Bone marrow (tissue), 2 donors: ENCODE measurements around the gene FKBP2.

Experiments used
- DNase-seq, 2 donors: peaks; one replicate each; lab custom pipeline; 2025; lab: John Stamatoyannopoulos, UW

FKBP2 gene

DNA sequence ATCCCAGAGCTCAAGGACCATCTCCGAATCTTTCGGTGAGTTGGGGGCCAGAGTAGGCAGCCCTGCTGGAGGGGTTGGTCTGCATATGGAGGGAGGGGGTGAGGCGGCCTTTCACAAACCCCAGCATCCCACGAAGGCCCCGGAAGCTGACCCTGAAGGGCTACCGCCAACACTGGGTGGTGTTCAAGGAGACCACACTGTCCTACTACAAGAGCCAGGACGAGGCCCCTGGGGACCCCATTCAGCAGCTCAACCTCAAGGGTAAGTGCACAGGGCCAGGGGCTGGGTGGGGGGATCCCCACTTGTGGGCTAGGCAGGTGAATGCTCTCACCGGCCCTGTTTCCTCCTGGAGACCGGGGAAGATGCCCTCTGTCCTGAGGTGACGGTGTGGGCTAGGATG is 21.1 kb upstream of the FKBP2 start:
- no peak for DNase-seq

DNA sequence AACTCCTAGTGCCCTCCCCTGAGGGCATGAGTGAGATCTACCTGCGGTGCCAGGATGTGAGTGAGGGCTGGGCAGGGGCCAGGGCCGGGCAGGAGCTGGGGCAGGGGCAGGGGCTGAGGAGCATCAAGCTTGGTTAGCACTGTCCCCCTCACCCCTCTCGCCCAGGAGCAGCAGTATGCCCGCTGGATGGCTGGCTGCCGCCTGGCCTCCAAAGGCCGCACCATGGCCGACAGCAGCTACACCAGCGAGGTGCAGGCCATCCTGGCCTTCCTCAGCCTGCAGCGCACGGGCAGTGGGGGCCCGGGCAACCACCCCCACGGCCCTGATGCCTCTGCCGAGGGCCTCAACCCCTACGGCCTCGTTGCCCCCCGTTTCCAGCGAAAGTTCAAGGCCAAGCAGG is 20.6 kb upstream of the FKBP2 start:
- no peak for DNase-seq

GRCh38 chr11:64220798-64221197 is 20.1 kb upstream of the FKBP2 start:
- DNase-seq: no peak

GRCh38 chr11:64222651-64223000 is 18.3 kb upstream of the FKBP2 start:
- DNase-seq: no peak

DNA sequence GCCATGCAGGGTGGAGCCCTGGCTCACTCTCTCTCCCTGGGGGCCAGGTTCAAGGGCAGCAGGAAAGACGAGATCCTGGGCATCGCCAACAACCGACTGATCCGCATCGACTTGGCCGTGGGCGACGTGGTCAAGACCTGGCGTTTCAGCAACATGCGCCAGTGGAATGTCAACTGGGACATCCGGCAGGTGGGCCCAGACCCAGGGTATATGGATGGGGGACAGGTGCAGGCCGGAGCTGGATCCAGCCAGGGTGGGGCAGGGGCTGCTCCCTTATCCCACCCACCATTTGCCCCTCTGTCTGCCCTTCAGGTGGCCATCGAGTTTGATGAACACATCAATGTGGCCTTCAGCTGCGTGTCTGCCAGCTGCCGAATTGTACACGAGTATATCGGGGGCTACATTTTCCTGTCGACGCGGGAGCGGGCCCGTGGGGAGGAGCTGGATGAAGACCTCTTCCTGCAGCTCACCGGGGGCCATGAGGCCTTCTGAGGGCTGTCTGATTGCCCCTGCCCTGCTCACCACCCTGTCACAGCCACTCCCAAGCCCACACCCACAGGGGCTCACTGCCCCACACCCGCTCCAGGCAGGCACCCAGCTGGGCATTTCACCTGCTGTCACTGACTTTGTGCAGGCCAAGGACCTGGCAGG is 17.8 kb upstream of the FKBP2 start:
- DNase-seq: no peak

DNA sequence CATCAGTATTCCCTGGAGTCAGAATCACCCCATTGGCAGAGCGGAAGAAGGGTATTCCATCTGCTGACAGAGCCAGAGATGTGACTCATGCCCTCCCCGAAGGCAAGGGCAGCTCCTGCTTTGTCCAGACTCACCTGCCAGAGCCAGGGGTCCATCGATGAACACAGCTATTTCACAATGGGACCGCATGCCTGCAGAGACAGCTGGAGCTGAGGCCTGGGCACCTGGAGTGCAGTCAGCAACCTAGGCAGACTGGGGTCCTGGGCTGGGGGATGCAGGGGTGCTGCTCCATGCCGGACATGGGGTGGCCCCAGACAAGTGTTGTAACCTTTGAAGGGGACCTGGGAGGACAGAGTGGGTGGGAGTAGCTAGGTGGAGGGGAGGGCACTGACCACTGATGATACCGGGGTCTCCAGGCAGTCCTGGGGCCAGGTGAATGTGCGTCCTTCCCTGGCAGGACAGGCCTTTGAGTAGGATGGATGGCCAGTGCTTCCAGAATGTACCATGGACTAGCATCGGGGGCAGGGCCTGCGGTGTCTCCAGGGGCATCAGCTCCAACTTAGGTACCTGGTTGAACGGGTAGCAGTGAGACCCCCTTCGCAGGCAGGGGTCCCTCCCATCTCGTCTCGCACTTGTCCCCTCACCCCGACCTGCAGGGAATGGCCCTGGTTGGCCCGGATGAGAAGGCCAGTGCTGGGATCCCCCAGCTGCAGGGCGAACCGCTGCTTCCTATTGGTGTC is 16.6 kb upstream of the FKBP2 start:
- DNase-seq: no peak

DNA sequence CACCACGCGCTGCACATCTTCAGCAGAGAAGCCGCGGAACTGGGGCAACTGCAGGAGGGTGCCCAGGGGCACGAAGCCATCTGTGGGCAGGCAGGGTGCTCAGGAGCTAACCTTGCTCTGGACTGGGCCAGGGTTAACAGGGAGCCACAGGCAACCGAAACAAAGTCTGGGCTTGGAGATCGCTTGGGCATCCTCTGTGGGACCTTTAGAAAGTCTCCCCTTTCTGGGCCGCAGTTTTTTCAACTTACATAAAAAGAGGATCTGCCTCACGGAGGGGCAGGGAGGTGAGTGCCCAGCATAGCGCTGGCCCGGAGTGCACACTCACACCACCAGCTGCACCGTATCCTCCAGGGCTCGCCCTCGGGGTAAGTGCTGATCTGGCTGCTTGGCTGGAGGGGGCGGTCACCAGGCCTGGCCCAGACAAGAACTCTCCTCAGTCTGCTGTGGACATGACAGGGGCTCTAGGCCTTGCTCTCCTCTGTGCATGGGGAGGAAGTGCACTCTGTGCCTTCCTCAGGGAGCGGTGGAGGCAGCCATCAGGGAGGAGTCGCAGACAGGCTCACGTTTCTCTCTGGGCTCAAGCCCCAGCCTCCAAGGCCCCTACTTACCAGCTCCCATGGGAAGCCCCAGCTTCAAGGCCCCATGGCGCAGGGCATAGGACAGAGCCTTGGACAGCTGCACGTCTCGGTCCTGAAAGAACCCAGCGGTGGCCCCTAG is 15.8 kb upstream of the FKBP2 start:
- no peak for DNase-seq

DNA sequence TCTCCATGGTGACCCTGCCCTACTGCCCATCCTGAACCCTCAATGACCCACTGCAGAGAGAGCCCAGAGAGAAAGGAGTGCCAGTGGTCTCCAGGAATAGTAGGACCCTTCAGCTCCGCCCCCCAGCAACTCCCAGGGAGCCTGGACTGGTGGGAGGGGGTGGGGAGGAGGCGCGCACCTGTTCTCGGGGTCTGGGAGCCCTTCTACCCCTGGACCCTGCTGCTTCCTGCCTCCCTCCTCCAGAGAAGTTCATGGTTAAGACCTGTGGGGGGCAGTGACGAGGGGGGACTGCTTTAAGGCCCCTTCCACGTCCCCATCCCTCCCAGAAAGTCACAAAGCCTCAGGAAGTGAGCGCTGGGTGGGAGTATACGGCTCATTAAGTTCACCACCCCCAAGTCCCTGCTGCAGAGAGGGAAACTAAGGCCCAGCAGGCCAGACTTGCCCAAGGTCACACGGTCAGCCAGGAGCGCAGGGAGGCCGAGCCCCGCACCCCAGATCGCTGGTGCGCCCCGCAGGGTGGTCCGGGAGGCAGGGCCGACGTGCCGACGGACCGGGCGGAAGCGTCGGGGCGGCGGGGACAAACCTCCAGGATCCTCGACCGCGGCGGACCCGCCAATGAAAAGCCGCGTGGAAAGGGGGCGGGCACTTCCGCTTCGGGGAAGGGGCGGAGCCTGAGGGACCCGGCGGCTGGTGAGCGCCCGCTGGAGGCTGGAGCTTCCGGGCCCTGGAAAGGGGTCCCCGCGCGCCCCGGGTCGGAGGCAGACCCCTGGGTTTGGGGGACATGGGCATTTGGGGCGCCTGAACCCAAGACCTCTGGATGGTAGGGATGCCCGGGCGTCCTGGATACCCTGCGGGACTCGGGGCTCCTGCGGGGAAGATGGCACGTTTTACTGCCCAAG is 15.0 kb upstream of the FKBP2 start, which contains the start of the genes NUDT22 and TRPT1:
Gene NUDT22 (plus strand): TSS at position 667 of the 899 bp plus-strand sequence. CDS start 379 bp downstream, outside the sequence.
Gene TRPT1 (minus strand): TSS at position 579 of the 899 bp plus-strand sequence. CDS start 326 bp downstream, at position 253.
- peak; percentile 74 to 79 for DNase-seq

- DNase-seq: no peak
Measured at GRCh38 chr11:64226507-64227051, 14.3 kb upstream of the FKBP2 start.

GRCh38 chr11:64227405-64227956 is 13.4 kb upstream of the FKBP2 start:
- no peak for DNase-seq

DNA sequence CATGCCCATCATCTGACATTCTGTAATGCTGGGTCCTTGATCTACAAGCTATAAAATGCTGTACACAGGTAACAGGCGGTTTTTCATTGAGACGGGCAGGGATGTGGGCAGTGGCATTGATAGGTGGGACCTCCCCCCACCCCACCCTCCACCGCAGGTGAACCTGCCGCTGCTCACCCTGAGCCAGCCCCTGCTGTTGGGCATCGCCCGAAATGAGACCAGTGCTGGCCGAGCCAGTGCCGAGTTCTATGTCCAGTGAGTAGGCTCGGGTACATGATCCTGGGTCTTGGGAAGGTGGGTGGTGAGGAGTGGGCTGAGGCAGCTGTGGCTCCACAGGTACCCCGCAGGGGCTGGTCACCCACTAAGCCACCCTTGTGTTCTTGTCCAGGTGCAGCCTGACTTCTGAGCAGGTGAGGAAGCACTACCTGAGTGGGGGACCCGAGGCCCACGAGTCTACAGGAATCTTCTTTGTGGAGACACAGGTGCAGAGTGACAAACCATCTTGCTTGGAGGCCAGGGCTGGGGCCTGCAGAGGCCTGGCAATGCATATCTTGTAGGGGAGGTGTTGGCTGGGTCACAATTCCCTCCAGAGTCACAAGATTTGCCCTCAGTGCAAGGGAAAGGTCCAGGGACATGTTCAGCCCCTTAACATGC is 11.7 kb upstream of the FKBP2 start:
- DNase-seq: no peak

GRCh38 chr11:64229744-64230170 is 11.1 kb upstream of the FKBP2 start:
- DNase-seq: no peak

GRCh38 chr11:64230171-64230984 is 10.5 kb upstream of the FKBP2 start, which contains the start of gene DNAJC4:
TSS of gene DNAJC4 (plus strand) at chr11:64230548. CDS start at chr11:64230855, 307 bp downstream.
- DNase-seq: peak; percentile 63 to 75

DNA sequence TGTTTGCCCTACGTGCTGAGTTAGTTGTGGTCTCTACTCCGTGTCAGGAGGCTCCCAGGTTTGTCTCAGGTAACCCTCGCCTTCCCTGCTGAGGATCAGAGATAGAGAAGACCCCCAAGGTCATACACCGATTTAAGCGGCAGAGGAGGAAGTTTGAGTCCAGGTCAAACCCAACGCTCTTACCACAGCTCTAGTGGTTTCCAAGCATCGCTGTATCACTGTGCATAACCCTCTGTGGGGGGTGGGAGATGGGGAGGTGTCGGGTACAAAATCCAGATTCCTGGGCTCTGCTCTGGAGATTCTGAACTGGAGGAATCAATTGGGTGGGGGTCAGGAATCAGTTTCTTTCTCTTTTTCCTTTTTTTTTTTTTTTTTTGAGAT is 9.9 kb upstream of the FKBP2 start:
- DNase-seq: no peak

GRCh38 chr11:64231546-64231945 is 9.3 kb upstream of the FKBP2 start:
- DNase-seq: no peak

DNA sequence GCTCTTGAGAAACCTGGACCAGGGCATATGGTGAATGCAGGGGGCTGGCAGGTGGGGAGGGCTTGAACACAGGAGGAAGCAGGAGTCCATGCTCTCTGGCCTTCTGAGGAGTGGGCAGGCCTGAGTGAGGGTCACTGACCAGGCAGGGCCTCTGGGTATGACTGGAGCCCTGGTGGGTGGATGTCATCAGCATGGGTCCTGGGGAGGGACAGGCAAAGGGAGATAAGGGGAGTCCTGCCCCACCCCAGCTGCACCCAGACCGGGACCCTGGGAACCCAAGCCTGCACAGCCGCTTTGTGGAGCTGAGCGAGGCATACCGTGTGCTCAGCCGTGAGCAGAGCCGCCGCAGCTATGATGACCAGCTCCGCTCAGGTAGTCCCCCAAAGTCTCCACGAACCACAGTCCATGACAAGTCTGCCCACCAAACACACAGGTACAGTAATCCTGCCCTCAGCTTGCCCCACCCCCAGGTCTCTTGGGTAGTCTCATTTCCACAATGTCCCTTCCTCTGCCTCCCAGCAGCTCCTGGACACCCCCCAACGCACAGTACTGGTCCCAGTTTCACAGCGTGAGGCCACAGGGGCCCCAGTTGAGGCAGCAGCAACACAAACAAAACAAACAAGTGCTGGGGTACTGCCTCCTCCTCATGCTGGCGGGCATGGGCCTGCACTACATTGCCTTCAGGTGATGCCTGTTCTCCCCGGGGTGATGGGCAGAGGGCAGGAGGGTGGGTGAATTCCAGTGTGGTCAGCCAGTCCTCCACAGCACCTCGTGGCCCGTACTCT is 8.5 kb upstream of the FKBP2 start:
- DNase-seq: no peak

DNA sequence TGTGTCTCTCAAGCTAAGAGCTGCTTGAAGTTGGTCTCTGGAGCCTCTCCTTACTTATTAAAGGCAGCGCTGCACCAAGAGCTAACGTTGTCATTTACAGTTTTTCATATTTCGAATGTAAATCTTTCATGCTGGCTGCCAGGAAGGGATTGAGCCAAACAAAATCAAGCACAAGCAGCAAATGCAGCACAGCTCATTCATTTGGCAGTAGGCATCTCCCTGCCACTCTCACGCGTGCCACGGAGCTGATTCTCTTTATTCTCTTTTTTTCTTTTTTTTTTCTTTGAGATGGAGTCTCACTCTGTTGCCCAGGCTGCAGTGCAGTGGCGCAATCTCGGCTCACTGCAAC is 8.0 kb upstream of the FKBP2 start:
- DNase-seq: no peak

DNA sequence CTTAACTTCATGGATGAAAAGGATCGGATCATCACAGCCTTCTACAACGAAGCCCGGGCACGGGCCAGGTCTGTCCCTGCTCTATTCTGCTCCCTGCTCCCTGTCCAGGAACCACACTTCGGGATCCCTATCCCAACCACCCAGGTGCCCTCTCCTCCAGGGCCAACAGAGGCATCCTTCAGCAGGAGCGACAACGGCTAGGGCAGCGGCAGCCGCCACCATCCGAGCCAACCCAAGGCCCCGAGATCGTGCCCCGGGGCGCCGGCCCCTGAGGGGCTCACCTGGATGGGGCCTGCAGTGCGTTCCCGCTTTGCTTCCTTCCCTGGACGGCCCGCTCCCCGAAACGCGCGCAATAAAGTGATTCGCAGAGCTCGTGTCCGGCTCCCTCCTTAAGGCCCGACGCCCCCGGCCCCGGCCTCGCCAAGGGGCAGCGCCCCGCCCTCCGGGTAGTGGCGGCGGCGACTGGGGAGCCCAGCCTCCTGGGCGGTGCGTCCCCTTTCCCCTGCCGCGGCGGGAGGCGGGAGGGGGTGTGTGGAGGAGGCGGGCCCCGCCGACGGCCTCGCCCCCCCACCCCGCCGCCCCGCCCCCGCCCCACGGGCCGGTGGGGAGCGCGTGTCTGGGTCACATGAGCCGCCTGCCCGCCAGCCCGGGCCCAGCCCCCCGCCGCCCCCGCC is 6.8 kb upstream of the FKBP2 start, which contains the start of gene VEGFB:
Gene VEGFB (plus strand): TSS at position 672 of the 674 bp plus-strand sequence. CDS start 250 bp downstream, outside the sequence.
- no peak for DNase-seq
